GM12801 (cell line): ENCODE data around the gene TOX2.

Source experiments
- TF ChIP-seq, protein P1 (sequence below): IDR thresholded peaks from one replicate; pipeline ENCODE4 v1.5.1; 2011; ENCODE audit warnings: control low read depth; ENCODE audit not compliant: insufficient read length; ENCODE audit errors: extremely low read depth

Gene TOX2

DNA sequence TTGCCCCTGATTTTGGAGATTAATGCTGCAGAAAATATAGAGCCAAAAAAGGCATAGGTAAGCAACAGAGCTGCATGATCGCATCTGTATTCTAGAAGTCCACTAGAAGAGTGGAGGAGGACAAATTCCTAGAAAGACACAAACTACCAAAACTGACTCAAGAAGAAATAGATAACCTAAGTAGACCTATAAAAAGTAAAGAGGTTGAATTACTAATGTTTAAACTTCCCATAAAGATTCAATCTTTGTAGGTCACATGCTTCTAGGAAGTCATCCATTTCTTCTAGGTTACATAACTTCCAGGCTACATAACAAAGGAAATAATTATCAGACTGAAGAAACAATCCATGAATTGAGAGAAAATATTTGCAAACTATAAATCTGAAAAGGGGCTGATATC lies 187.9 kb downstream of the TOX2 start:
- TF ChIP-seq, protein P1, sequence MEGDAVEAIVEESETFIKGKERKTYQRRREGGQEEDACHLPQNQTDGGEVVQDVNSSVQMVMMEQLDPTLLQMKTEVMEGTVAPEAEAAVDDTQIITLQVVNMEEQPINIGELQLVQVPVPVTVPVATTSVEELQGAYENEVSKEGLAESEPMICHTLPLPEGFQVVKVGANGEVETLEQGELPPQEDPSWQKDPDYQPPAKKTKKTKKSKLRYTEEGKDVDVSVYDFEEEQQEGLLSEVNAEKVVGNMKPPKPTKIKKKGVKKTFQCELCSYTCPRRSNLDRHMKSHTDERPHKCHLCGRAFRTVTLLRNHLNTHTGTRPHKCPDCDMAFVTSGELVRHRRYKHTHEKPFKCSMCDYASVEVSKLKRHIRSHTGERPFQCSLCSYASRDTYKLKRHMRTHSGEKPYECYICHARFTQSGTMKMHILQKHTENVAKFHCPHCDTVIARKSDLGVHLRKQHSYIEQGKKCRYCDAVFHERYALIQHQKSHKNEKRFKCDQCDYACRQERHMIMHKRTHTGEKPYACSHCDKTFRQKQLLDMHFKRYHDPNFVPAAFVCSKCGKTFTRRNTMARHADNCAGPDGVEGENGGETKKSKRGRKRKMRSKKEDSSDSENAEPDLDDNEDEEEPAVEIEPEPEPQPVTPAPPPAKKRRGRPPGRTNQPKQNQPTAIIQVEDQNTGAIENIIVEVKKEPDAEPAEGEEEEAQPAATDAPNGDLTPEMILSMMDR = no peak

DNA sequence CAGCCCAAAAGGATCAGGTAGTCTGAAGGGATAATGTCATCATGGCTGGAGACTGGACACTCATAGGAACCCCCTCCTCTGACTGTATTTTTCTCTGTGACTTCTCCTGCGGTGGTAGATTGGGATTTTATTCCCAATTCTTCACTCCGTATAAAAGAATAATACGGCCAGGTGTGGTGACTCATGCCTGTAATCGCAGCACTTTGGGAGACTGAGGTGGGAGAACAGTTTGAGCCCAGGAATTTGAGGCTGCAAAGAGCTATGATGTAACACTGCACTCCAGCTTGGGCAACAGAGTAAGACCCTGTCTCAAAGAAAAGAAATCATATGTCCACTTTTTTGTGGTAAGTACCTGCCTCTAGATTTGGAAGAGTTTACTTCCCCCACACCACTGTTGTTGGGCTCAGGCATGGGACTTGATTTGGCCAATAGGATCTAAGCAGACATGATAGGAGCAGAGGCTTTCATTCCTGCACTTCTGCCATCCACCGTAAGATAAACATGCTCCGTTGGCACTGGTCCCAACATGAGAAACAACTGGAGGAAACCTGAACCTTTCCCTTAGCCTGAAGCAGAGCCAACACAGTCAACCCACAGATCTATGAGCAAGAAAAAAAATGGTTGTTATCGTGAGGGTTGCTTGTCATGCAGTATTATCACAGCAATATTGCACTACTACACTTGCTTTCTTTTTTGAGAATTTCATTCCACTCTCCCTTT lies 190.3 kb downstream of the TOX2 start:
- TF ChIP-seq, protein P1 = no peak

DNA sequence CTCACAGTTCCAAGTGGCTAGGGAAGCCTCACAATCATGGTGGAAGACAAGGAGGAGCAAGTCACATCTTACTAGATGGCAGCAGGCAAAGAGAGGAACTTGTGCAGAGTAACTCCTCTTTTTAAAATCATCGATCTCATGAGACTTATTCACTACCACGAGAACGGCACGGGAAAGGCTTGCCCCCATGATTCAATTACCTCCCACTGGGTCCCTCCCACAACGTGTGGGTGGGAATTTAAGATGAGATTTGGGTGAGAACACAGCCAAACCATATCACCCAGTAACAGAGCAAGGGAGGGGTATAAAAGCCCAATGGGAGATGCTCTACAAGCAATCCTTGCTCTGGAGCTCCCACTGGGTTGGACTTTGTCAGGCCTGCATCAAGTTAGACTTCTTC lies 192.0 kb downstream of the TOX2 start:
- TF ChIP-seq, protein P1 = no peak

DNA sequence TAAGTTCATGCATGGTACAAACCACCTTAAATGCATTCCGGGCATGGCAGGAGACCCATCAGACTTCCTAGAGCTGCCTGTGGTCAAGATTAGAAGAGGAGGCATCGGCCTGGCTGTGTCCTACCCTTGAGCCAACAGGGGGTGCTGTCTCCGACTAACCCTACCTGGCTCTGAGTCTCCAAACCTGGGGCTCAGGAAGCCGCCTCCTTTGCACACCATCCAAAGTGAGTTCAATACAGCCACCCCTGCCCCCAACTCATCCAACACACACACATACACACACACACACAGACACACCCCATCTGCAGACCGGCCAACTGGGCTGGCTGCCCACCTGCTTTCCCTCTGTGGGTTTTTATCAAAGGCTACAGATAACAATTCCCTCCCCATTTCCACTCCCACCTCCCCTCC lies 195.3 kb downstream of the TOX2 start:
- TF ChIP-seq, protein P1 = no peak

DNA sequence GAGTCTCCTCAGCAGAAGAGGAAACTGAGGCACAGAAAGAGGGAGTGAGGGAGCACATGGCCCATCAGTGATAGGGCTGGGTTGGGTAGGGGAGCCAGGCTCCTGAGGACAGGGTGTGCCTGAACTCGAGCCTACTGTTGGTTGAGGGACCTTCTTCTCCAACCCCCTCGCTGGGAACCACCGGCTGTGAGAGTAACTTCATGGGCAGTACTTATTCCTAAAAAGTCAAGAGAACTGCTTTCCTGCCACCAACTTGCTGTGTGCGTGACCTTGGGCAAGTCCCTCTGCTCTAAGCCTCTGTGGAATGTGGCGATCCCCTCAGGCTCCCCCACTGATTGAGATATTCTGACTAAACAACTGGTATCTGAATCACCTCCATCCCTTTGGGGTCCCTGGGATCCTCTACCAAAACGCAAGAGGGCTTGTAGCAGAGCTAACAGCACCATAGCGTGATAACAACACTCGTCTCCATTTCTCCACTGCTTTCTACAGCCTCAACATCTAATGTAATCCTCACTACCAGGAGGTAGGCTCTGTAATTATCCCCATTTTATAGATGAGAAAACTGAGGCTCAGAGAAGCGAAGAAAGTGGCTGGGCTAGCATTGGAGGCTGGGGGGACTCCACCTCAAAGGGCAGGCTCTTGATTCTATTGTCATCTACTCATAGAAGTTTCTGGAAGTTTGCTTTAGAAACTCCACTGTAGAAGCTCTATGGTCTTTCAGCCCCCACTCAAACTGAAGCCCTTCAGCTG lies 196.3 kb downstream of the TOX2 start:
- TF ChIP-seq, protein P1 = no peak

DNA sequence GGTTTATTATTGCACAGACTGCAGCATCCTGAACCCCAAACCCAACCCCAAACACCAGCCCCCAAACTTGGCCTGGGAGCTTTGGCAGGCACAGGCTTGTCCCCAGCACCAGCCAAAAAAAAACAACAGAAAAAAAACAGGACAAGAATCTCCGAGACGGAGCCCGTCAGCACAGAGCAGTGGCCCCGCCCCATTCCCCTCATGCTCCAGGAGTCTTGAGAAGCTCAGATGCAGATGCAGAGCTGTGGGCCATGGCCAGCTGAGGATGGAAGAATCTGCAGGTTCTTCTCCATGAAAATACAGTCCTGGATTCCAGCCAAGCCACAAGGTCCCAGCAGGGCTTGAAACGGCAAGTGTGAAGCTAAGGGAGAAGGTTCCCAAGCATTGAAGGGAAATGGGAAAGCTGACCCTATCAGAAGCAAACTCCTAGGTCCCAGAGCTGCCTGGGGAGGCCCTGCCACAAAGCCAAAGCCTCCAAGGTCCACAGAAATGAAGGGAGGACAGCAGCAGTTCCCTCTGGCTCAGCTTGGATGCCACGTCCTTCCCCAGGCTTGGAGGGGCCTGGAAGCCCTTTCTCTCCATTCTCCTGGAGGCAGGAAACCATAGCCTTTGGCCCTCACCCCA lies 197.2 kb downstream of the TOX2 start:
- TF ChIP-seq, protein P1 = no peak

DNA sequence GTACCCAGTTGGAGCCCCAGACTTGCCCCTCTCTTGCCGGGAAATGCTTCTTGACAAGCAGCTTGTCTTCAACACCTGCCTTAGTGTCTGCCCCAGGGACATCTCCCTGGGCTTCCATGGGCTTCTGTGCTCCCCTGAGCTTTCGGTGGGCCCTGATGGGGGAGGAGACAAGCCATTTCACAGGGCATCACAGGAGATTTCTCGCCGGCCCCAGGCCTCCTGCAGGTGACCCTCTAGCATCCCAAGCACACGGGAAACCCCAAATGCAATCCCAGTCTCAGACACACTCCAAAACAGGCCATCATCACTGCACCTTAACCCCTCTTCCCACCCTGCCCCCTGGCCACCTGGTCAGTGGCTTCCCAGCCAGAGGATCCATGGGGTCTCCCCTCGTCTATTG lies 197.8 kb downstream of the TOX2 start:
- TF ChIP-seq, protein P1 = no peak
